SK-N-SH (cell line): ENCODE results near the gene RASL10B. TPM values are rescaled to one million over a fixed set of nuclear protein-coding genes. Genes with fewer than 3 reads are reported as not detected.

Experiments
- CTCF ChIA-PET: fragments of 300-600, 350-600 bp; formaldehyde crosslinking; extraction: SDS; loops from one replicate; lab custom pipeline; 2021; lab: Yijun Ruan, JAX
- POLR2A ChIA-PET: fragments of 350-600 bp; sonication (Branson Sonifier 250); formaldehyde crosslinking; extraction: SDS; loops from one replicate; lab custom pipeline; 2020; ENCODE audit warnings: antibody characterized with exemption, inconsistent platforms; lab: Yijun Ruan, JAX
- DNase-seq: peaks from one replicate; pipeline ENCODE4 v3.0.0; 2012
- H2AFZ ChIP-seq: fragments of 200-600 bp; sonication (generic); 2 replicates; pipeline ENCODE4 v1.8.1; 2016; ENCODE audit warnings: antibody characterized with exemption, mild to moderate bottlenecking, low read depth
- H3F3A ChIP-seq: fragments of 200-600 bp; sonication (generic); replicated peaks from 2 replicates; pipeline ENCODE3; 2016; ENCODE audit warnings: antibody characterized with exemption, mild to moderate bottlenecking; ENCODE audit not compliant: insufficient read depth
- H3K27ac ChIP-seq, 2 experiments: fragments of 200-500 bp in 1 of 2; fragments of 200-600 bp in 1 of 2; sonication (Bioruptor generic) in 1 of 2; sonication (generic), shearing (Covaris generic) in 1 of 2; 2 replicates each; pipeline versions ENCODE4 v1.5.1 to v1.6.1; 2014 to 2016; ENCODE audit warnings: low read depth in 2 of 2, inconsistent platforms in 1 of 2, low read length in 1 of 2, mild to moderate bottlenecking in 1 of 2, mixed read lengths in 1 of 2
- H3K27me3 ChIP-seq: fragments of 200-600 bp; sonication (generic), shearing (Covaris generic); 2 replicates; pipeline ENCODE4 v1.6.1; 2016; ENCODE audit warnings: mixed run types; ENCODE audit not compliant: insufficient read depth
- H3K36me3 ChIP-seq, 2 experiments: fragments of 200-500 bp in 1 of 2; fragments of 200-600 bp in 1 of 2; sonication (Bioruptor generic) in 1 of 2; sonication (generic) in 1 of 2; replicated peaks in 1 of 2; 2 replicates each; pipeline versions ENCODE3 to v1.5.1; 2014 to 2016; ENCODE audit warnings: low read length in 1 of 2, mild to moderate bottlenecking in 1 of 2; ENCODE audit not compliant: insufficient read depth in 2 of 2, control insufficient read depth in 1 of 2
- H3K4me1 ChIP-seq, 2 experiments: fragments of 200-500 bp in 1 of 2; fragments of 200-600 bp in 1 of 2; sonication (Bioruptor generic) in 1 of 2; sonication (generic), shearing (Covaris generic) in 1 of 2; 2 replicates each; pipeline versions ENCODE4 v1.5.1 to v1.6.1; 2014 to 2016; ENCODE audit warnings: low read depth in 1 of 2, low read length in 1 of 2, mixed run types in 1 of 2; ENCODE audit not compliant: insufficient read depth in 2 of 2, control insufficient read depth in 1 of 2
- H3K4me2 ChIP-seq: fragments of 200-600 bp; sonication (generic), shearing (Covaris generic); 2 replicates; pipeline ENCODE4 v1.6.1; 2017; ENCODE audit warnings: mixed run types
- H3K4me3 ChIP-seq, 2 experiments: fragments of 200-500 bp in 1 of 2; fragments of 200-600 bp in 1 of 2; sonication (Bioruptor generic) in 1 of 2; sonication (generic), shearing (Covaris generic) in 1 of 2; 2 replicates each; pipeline versions ENCODE4 v1.5.1 to v1.8.1; 2014 to 2016; ENCODE audit warnings: low read depth in 2 of 2, inconsistent platforms in 1 of 2, low read length in 1 of 2, mild to moderate bottlenecking in 1 of 2, mixed read lengths in 1 of 2, moderate library complexity in 1 of 2
- H3K79me2 ChIP-seq: fragments of 200-600 bp; sonication (generic); 2 replicates; pipeline ENCODE4 v1.8.1; 2017; ENCODE audit warnings: mild to moderate bottlenecking; ENCODE audit not compliant: insufficient read depth
- H3K9ac ChIP-seq: fragments of 200-600 bp; sonication (generic); 2 replicates; pipeline ENCODE4 v1.6.1; 2017; ENCODE audit warnings: mixed run types
- H3K9me2 ChIP-seq: fragments of 200-600 bp; sonication (generic); 2 replicates; pipeline ENCODE4 v1.6.1; 2017; ENCODE audit warnings: mixed run types
- H3K9me3 ChIP-seq: fragments of 200-600 bp; sonication (generic); 2 replicates; pipeline ENCODE4 v1.6.1; 2017; ENCODE audit warnings: mixed run types, mild to moderate bottlenecking, moderate library complexity
- H4K20me1 ChIP-seq: fragments of 200-600 bp; sonication (generic); 2 replicates; pipeline ENCODE4 v1.6.1; 2017; ENCODE audit warnings: mild to moderate bottlenecking, mixed run types; ENCODE audit not compliant: insufficient read depth
- CHD2 ChIP-seq: fragments of 150-350 bp; IDR thresholded peaks from 2 replicates; pipeline ENCODE4 v1.6.1; 2018; ENCODE audit warnings: low read length; ENCODE audit not compliant: partially characterized antibody
- CTCF ChIP-seq: fragments of 200-600 bp; sonication (generic); IDR thresholded peaks from 2 replicates; pipeline ENCODE4 v1.6.1; 2017; ENCODE audit warnings: antibody characterized with exemption, mild to moderate bottlenecking, moderate library complexity
- FOSL2 ChIP-seq: IDR thresholded peaks from 2 replicates; pipeline ENCODE4 v1.4.0; 2012; ENCODE audit warnings: low read depth, mild to moderate bottlenecking, moderate library complexity, borderline replicate concordance
- GATA2 ChIP-seq: sonication (generic); formaldehyde crosslinking; IDR thresholded peaks from 2 replicates; pipeline ENCODE4 v1.5.0; 2020; ENCODE audit warnings: mild to moderate bottlenecking, missing genetic modification reagents
- IRF3 ChIP-seq: fragments of 150-350 bp; IDR thresholded peaks from 2 replicates; pipeline ENCODE4 v1.6.1; 2016; ENCODE audit warnings: mild to moderate bottlenecking, low read depth, low read length
- MXI1 ChIP-seq: IDR thresholded peaks from 2 replicates; pipeline ENCODE4 v1.6.1; 2012; ENCODE audit warnings: mild to moderate bottlenecking, low read depth, low read length, improper control_type of control experiment
- PBX3 ChIP-seq: IDR thresholded peaks from 2 replicates; pipeline ENCODE4; 2012
- RFX5 ChIP-seq: IDR thresholded peaks from 2 replicates; pipeline ENCODE4 v1.6.1; 2012; ENCODE audit warnings: mild to moderate bottlenecking, improper control_type of control experiment, low read length
- RXRA ChIP-seq: IDR thresholded peaks from 2 replicates; pipeline ENCODE4 v1.4.0; 2012; ENCODE audit warnings: low read depth, mild to moderate bottlenecking, borderline replicate concordance
- SIN3A ChIP-seq: IDR thresholded peaks from 2 replicates; pipeline ENCODE4 v1.6.1; 2012; ENCODE audit warnings: low read depth, mild to moderate bottlenecking, low read length, moderate library complexity, borderline replicate concordance
- TAF1 ChIP-seq: IDR thresholded peaks from 2 replicates; pipeline ENCODE4 v1.6.1; 2012; ENCODE audit warnings: low read depth, mild to moderate bottlenecking, low read length, moderate library complexity, borderline replicate concordance
- TEAD4 ChIP-seq: IDR thresholded peaks from 2 replicates; pipeline ENCODE4 v1.4.0; 2012; ENCODE audit warnings: mild to moderate bottlenecking, borderline replicate concordance; ENCODE audit not compliant: insufficient read depth
- ZBTB33 ChIP-seq: IDR thresholded peaks from 2 replicates; pipeline ENCODE4 v1.4.0; 2012; ENCODE audit warnings: low read depth, borderline replicate concordance
- WGBS: methylation state at CpG from one replicate; pipeline ENCODE4 v1.1.6; 2017; ENCODE audit warnings: low lambda C conversion rate; 5-methylcytosine and 5-hydroxymethylcytosine counted together
- polyA plus RNA-seq, 3 experiments: library from polyadenylated mRNA; depleted of rRNA; stranded (reverse); fragments of >200 nt; gene quantifications; 2 replicates each; pipeline ENCODE4 v1.2.3, GENCODE V29; 2012

Gene RASL10B
- polyA plus RNA-seq, 1 of the 3 experiments (the other 2 are of a cell fraction) = 4.2 TPM

GRCh38 chr17:35684055-35684802 lies 47.2 kb upstream of the RASL10B start:
- TF ChIP-seq TAF1 (no peak), RXRA (no peak), FOSL2 (peak; percentile 14; the same call in 1 of the 2 replicates), PBX3 (no peak), TEAD4 (no peak), CHD2 (no peak), ZBTB33 (no peak)
- Histone ChIP-seq H3K4me3 (no peak overlapping the region), H4K20me1 (no peaks in the 10 kb centered on the region), H3K27ac (no peak overlapping the region), H2AFZ (no peak overlapping the region), H3F3A (peaks cover 14% of the 10 kb centered on the region), H3K79me2 (peaks cover 7% of the 10 kb centered on the region; the same call in 1 of the 2 replicates), H3K9me2 (no peaks in the 10 kb centered on the region), H3K9me3 (no peaks in the 10 kb centered on the region), H3K4me1 (no peaks in the 10 kb centered on the region), H3K4me2 (no peak overlapping the region), H3K9ac (no peak overlapping the region), H3K27me3 (no peaks in the 10 kb centered on the region), H3K36me3 (peaks cover 38 to 68% of the 10 kb centered on the region in 2 experiments)
- POLR2A ChIA-PET = no interaction called here
- no peak for DNase-seq
- 89% methylated on average over 2 of the region's 2 CpGs for WGBS
- CTCF ChIA-PET = interaction anchor here (1.4 kb wide), 1 partner anchor 80 kb away, joined by 3 read pairs; no protein-coding TSS in a partner anchor

- Histone ChIP-seq H3K79me2 (peaks cover 5% of the 10 kb centered on the region), H3K4me1 (no peaks in the 10 kb centered on the region), H3K9me2 (no peaks in the 10 kb centered on the region), H2AFZ (no peak overlapping the region), H3K4me2 (no peak overlapping the region), H3K36me3 (peaks cover 62 to 63% of the 10 kb centered on the region in 2 experiments), H3K9me3 (no peaks in the 10 kb centered on the region), H4K20me1 (no peaks in the 10 kb centered on the region), H3F3A (no peaks in the 10 kb centered on the region), H3K27me3 (no peaks in the 10 kb centered on the region), H3K27ac (no peak overlapping the region), H3K4me3 (no peak overlapping the region), H3K9ac (no peak overlapping the region)
- ChIA-PET CTCF (interaction anchor here (0.6 to 1.2 kb wide), 2 partner anchors 10 to 71 kb away, joined by 3 read pairs; no protein-coding TSS in a partner anchor), POLR2A (no interaction called here)
- DNase-seq = no peak
- WGBS = 93% methylated on average over 7 of the region's 7 CpGs
- TF ChIP-seq ZBTB33 (no peak), CTCF (no peak), GATA2 (no peak), IRF3 (no peak), RFX5 (no peak), TEAD4 (no peak), MXI1 (no peak), SIN3A (no peak)
Observed at GRCh38 chr17:35692512-35693210, 38.8 kb upstream of the RASL10B start.
